ENCODE data around the gene TSC22D4.
A peak's percentile ranks its signal among the peaks of the same experiment; 100 is the strongest.

TSC22D4 gene

GRCh38 chr7:100485471-100485876 lies 6.5 kb upstream of the TSC22D4 start:
- peaks cover 6 to 7% of the 10 kb centered on the region in 2 donors for H3K4me1 ChIP-seq (ENCODE audit: control insufficient read depth in 2 of 2, insufficient read depth in 2 of 2, low read length in 2 of 2)
- no peaks in the 10 kb centered on the region for H3K9me3 ChIP-seq (ENCODE audit: control insufficient read depth in 2 of 2, low read length in 2 of 2)
- no peak overlapping the region for H3K9ac ChIP-seq (ENCODE audit: low read depth in 1 of 2, low read length in 2 of 2)
- no peak overlapping the region for H3K4me3 ChIP-seq (ENCODE audit: low read length in 2 of 2)
- H3K36me3 ChIP-seq (ENCODE audit: control insufficient read depth in 2 of 2, insufficient read depth in 2 of 2, low read length in 2 of 2), result no peaks in the 10 kb centered on the region
- no peak overlapping the region for H3K27ac ChIP-seq (ENCODE audit: low read depth in 2 of 2, low read length in 2 of 2)
- no peaks in the 10 kb centered on the region for H3K27me3 ChIP-seq (ENCODE audit: control insufficient read depth in 2 of 2, insufficient read depth in 2 of 2, low read length in 2 of 2)

GRCh38 chr7:100484673-100485045 lies 5.6 kb upstream of the TSC22D4 start:
- Histone ChIP-seq H3K27me3 (ENCODE audit: control insufficient read depth in 2 of 2, insufficient read depth in 2 of 2, low read length in 2 of 2) (no peaks in the 10 kb centered on the region), H3K9ac (ENCODE audit: low read depth in 1 of 2, low read length in 2 of 2) (peak overlapping the region in 1 of 2 donors; percentile 8), H3K9me3 (ENCODE audit: control insufficient read depth in 2 of 2, low read length in 2 of 2) (no peaks in the 10 kb centered on the region), H3K4me3 (ENCODE audit: low read length in 2 of 2) (no peak overlapping the region), H3K36me3 (ENCODE audit: control insufficient read depth in 2 of 2, insufficient read depth in 2 of 2, low read length in 2 of 2) (no peaks in the 10 kb centered on the region), H3K27ac (ENCODE audit: low read depth in 2 of 2, low read length in 2 of 2) (no peak overlapping the region), H3K4me1 (ENCODE audit: control insufficient read depth in 2 of 2, insufficient read depth in 2 of 2, low read length in 2 of 2) (peaks cover 6 to 8% of the 10 kb centered on the region in 2 donors)

GRCh38 chr7:100483722-100484672 lies 5.0 kb upstream of the TSC22D4 start, which contains the start of gene NYAP1:
Gene NYAP1 (plus strand): TSS chr7:100483927. CDS start chr7:100485312, 1,385 bp downstream.
- Histone ChIP-seq H3K4me1 (ENCODE audit: control insufficient read depth in 2 of 2, insufficient read depth in 2 of 2, low read length in 2 of 2) (peaks cover 8 to 11% of the 10 kb centered on the region in 2 donors), H3K9ac (ENCODE audit: low read depth in 1 of 2, low read length in 2 of 2) (peak within 1 kb of the TSS; percentile 56 to 66), H3K27ac (ENCODE audit: low read depth in 2 of 2, low read length in 2 of 2) (peak within 1 kb of the TSS in 1 of 2 donors; percentile 32), H3K36me3 (ENCODE audit: control insufficient read depth in 2 of 2, insufficient read depth in 2 of 2, low read length in 2 of 2) (no peaks in the 10 kb centered on the region), H3K27me3 (ENCODE audit: control insufficient read depth in 2 of 2, insufficient read depth in 2 of 2, low read length in 2 of 2) (no peaks in the 10 kb centered on the region), H3K4me3 (ENCODE audit: low read length in 2 of 2) (peak within 1 kb of the TSS; percentile 58 to 67), H3K9me3 (ENCODE audit: control insufficient read depth in 2 of 2, low read length in 2 of 2) (no peaks in the 10 kb centered on the region)

GRCh38 chr7:100483090-100483721 lies 4.2 kb upstream of the TSC22D4 start:
- peaks cover 8 to 11% of the 10 kb centered on the region in 2 donors for H3K4me1 ChIP-seq (ENCODE audit: control insufficient read depth in 2 of 2, insufficient read depth in 2 of 2, low read length in 2 of 2)
- peak overlapping the region in 1 of 2 donors; percentile 32 for H3K27ac ChIP-seq (ENCODE audit: low read depth in 2 of 2, low read length in 2 of 2)
- H3K4me3 ChIP-seq (ENCODE audit: low read length in 2 of 2), result peak overlapping the region; percentile 58 to 67
- H3K36me3 ChIP-seq (ENCODE audit: control insufficient read depth in 2 of 2, insufficient read depth in 2 of 2, low read length in 2 of 2), result no peaks in the 10 kb centered on the region
- peak overlapping the region; percentile 56 to 66 for H3K9ac ChIP-seq (ENCODE audit: low read depth in 1 of 2, low read length in 2 of 2)
- no peaks in the 10 kb centered on the region for H3K27me3 ChIP-seq (ENCODE audit: control insufficient read depth in 2 of 2, insufficient read depth in 2 of 2, low read length in 2 of 2)
- no peaks in the 10 kb centered on the region for H3K9me3 ChIP-seq (ENCODE audit: control insufficient read depth in 2 of 2, low read length in 2 of 2)

GRCh38 chr7:100482728-100483089 lies 3.7 kb upstream of the TSC22D4 start:
- Histone ChIP-seq H3K9ac (ENCODE audit: low read depth in 1 of 2, low read length in 2 of 2) (peak overlapping the region; percentile 56 to 66), H3K36me3 (ENCODE audit: control insufficient read depth in 2 of 2, insufficient read depth in 2 of 2, low read length in 2 of 2) (no peaks in the 10 kb centered on the region), H3K9me3 (ENCODE audit: control insufficient read depth in 2 of 2, low read length in 2 of 2) (no peaks in the 10 kb centered on the region), H3K27ac (ENCODE audit: low read depth in 2 of 2, low read length in 2 of 2) (peak overlapping the region in 1 of 2 donors; percentile 32), H3K27me3 (ENCODE audit: control insufficient read depth in 2 of 2, insufficient read depth in 2 of 2, low read length in 2 of 2) (no peaks in the 10 kb centered on the region), H3K4me1 (ENCODE audit: control insufficient read depth in 2 of 2, insufficient read depth in 2 of 2, low read length in 2 of 2) (peaks cover 8 to 11% of the 10 kb centered on the region in 2 donors), H3K4me3 (ENCODE audit: low read length in 2 of 2) (peak overlapping the region; percentile 58 to 67)

GRCh38 chr7:100481466-100481865 lies 2.5 kb upstream of the TSC22D4 start:
- Histone ChIP-seq H3K4me1 (ENCODE audit: control insufficient read depth in 2 of 2, insufficient read depth in 2 of 2, low read length in 2 of 2) (peaks cover 18 to 22% of the 10 kb centered on the region in 2 donors), H3K9ac (ENCODE audit: low read depth in 1 of 2, low read length in 2 of 2) (no peak overlapping the region)

GRCh38 chr7:100477871-100478267 lies 1.1 kb downstream of the TSC22D4 start:
- Histone ChIP-seq H3K27ac (ENCODE audit: low read depth in 2 of 2, low read length in 2 of 2) (peak overlapping the region; percentile 9 to 52), H3K4me1 (ENCODE audit: control insufficient read depth in 2 of 2, insufficient read depth in 2 of 2, low read length in 2 of 2) (peaks cover 27 to 34% of the 10 kb centered on the region in 2 donors), H3K9ac (ENCODE audit: low read depth in 1 of 2, low read length in 2 of 2) (peak overlapping the region in 1 of 2 donors; percentile 99)

More at GRCh38 chr7:100481466-100481865, 2.5 kb upstream of the TSC22D4 start:
- no peaks in the 10 kb centered on the region for H3K9me3 ChIP-seq (ENCODE audit: control insufficient read depth in 2 of 2, low read length in 2 of 2)
- no peak overlapping the region for H3K27ac ChIP-seq (ENCODE audit: low read depth in 2 of 2, low read length in 2 of 2)
- H3K27me3 ChIP-seq (ENCODE audit: control insufficient read depth in 2 of 2, insufficient read depth in 2 of 2, low read length in 2 of 2), result no peaks in the 10 kb centered on the region
- H3K36me3 ChIP-seq (ENCODE audit: control insufficient read depth in 2 of 2, insufficient read depth in 2 of 2, low read length in 2 of 2), result no peaks in the 10 kb centered on the region
- H3K4me3 ChIP-seq (ENCODE audit: low read length in 2 of 2), result no peak overlapping the region

GRCh38 chr7:100476903-100477870 lies 1.8 kb downstream of the TSC22D4 start:
- peaks cover 6 to 14% of the 10 kb centered on the region in 2 donors for H3K36me3 ChIP-seq (ENCODE audit: control insufficient read depth in 2 of 2, insufficient read depth in 2 of 2, low read length in 2 of 2)
- H3K9ac ChIP-seq (ENCODE audit: low read depth in 1 of 2, low read length in 2 of 2), result peak overlapping the region; percentile 47 to 99
- peak overlapping the region; percentile 9 to 52 for H3K27ac ChIP-seq (ENCODE audit: low read depth in 2 of 2, low read length in 2 of 2)
- H3K27me3 ChIP-seq (ENCODE audit: control insufficient read depth in 2 of 2, insufficient read depth in 2 of 2, low read length in 2 of 2), result no peaks in the 10 kb centered on the region
- peaks cover 25 to 33% of the 10 kb centered on the region in 2 donors for H3K4me1 ChIP-seq (ENCODE audit: control insufficient read depth in 2 of 2, insufficient read depth in 2 of 2, low read length in 2 of 2)
- peak overlapping the region; percentile 94 to 99 for H3K4me3 ChIP-seq (ENCODE audit: low read length in 2 of 2)
- H3K9me3 ChIP-seq (ENCODE audit: control insufficient read depth in 2 of 2, low read length in 2 of 2), result no peaks in the 10 kb centered on the region

More at GRCh38 chr7:100477871-100478267, 1.1 kb downstream of the TSC22D4 start:
- H3K36me3 ChIP-seq (ENCODE audit: control insufficient read depth in 2 of 2, insufficient read depth in 2 of 2, low read length in 2 of 2), result peaks cover 4 to 14% of the 10 kb centered on the region in 2 donors
- H3K9me3 ChIP-seq (ENCODE audit: control insufficient read depth in 2 of 2, low read length in 2 of 2), result no peaks in the 10 kb centered on the region
- H3K27me3 ChIP-seq (ENCODE audit: control insufficient read depth in 2 of 2, insufficient read depth in 2 of 2, low read length in 2 of 2), result no peaks in the 10 kb centered on the region
- H3K4me3 ChIP-seq (ENCODE audit: low read length in 2 of 2), result peak overlapping the region; percentile 94 to 99

GRCh38 chr7:100476101-100476780 lies 2.8 kb downstream of the TSC22D4 start:
- Histone ChIP-seq H3K9ac (ENCODE audit: low read depth in 1 of 2, low read length in 2 of 2) (peak overlapping the region in 1 of 2 donors; percentile 34), H3K36me3 (ENCODE audit: control insufficient read depth in 2 of 2, insufficient read depth in 2 of 2, low read length in 2 of 2) (peaks cover 6 to 14% of the 10 kb centered on the region in 2 donors), H3K4me3 (ENCODE audit: low read length in 2 of 2) (peak overlapping the region in 1 of 2 donors; percentile 94), H3K4me1 (ENCODE audit: control insufficient read depth in 2 of 2, insufficient read depth in 2 of 2, low read length in 2 of 2) (peaks cover 25 to 33% of the 10 kb centered on the region in 2 donors), H3K9me3 (ENCODE audit: control insufficient read depth in 2 of 2, low read length in 2 of 2) (no peaks in the 10 kb centered on the region), H3K27ac (ENCODE audit: low read depth in 2 of 2, low read length in 2 of 2) (no peak overlapping the region), H3K27me3 (ENCODE audit: control insufficient read depth in 2 of 2, insufficient read depth in 2 of 2, low read length in 2 of 2) (no peaks in the 10 kb centered on the region)

All from mucosa of rectum (tissue), 2 donors.